Activated naive CD8-positive, alpha-beta T cell treated with anti-CD3 and anti-CD28 coated beads, Interleukin-2, amount 50 U/mL, for 24 hours (primary cell): Measurements from ENCODE around the gene ATPAF2.
A peak's percentile ranks its signal among the peaks of the same experiment; 100 is the strongest.

Experiments used
- ATAC-seq: fragments of 150-1000 bp; cut with Tn5 transposase; one replicate; pipeline ENCODE4 v1.10.0; 2021
- DNase-seq: peaks from one replicate; pipeline ENCODE4 v3.0.0; 2021
- H3K27ac Mint-ChIP-seq: one replicate; pipeline ENCODE4 v1.8.0; 2021; ENCODE audit warnings: mild to moderate bottlenecking, mixed read lengths
- H3K27me3 Mint-ChIP-seq: one replicate; pipeline ENCODE4 v1.8.0; 2021; ENCODE audit warnings: mixed read lengths
- H3K36me3 Mint-ChIP-seq: one replicate; pipeline ENCODE4 v1.8.0; 2021; ENCODE audit warnings: low read depth, mixed read lengths
- H3K4me1 Mint-ChIP-seq: one replicate; pipeline ENCODE4 v1.8.0; 2021; ENCODE audit warnings: mixed read lengths
- H3K4me3 Mint-ChIP-seq: one replicate; pipeline ENCODE4 v1.8.0; 2021; ENCODE audit warnings: mild to moderate bottlenecking, moderate library complexity, mixed read lengths
- H3K9me3 Mint-ChIP-seq: one replicate; pipeline ENCODE4 v1.8.0; 2021; ENCODE audit warnings: mixed read lengths

ATPAF2 gene

GRCh38 chr17:18028114-18028951 is 10.6 kb downstream of the ATPAF2 start:
- Mint-ChIP-seq H3K4me1 (peaks cover 26% of the 10 kb centered on the region), H3K27me3 (no peaks in the 10 kb centered on the region), H3K36me3 (peaks cover 10% of the 10 kb centered on the region), H3K9me3 (no peaks in the 10 kb centered on the region), H3K4me3 (no peak overlapping the region), H3K27ac (no peak overlapping the region)
- no peak for ATAC-seq
- DNase-seq = no peak

GRCh38 chr17:18027280-18027679 is 11.7 kb downstream of the ATPAF2 start:
- DNase-seq (no peak), ATAC-seq (no peak)
- H3K4me1 Mint-ChIP-seq = peaks cover 17% of the 10 kb centered on the region
- H3K27ac Mint-ChIP-seq = no peak overlapping the region
- H3K4me3 Mint-ChIP-seq = no peak overlapping the region
- no peaks in the 10 kb centered on the region for H3K27me3 Mint-ChIP-seq
- H3K36me3 Mint-ChIP-seq = peaks cover 10% of the 10 kb centered on the region
- H3K9me3 Mint-ChIP-seq = no peaks in the 10 kb centered on the region

GRCh38 chr17:18025945-18026776 is 12.8 kb downstream of the ATPAF2 start:
- Mint-ChIP-seq H3K27me3 (no peaks in the 10 kb centered on the region), H3K4me3 (no peak overlapping the region), H3K4me1 (peaks cover 17% of the 10 kb centered on the region), H3K9me3 (no peaks in the 10 kb centered on the region), H3K36me3 (peaks cover 10% of the 10 kb centered on the region), H3K27ac (peak overlapping the region; percentile 82)
- peak; percentile 77 for ATAC-seq
- peak; percentile 14 for DNase-seq

GRCh38 chr17:18025241-18025944 is 13.6 kb downstream of the ATPAF2 start:
- peaks cover 17% of the 10 kb centered on the region for H3K4me1 Mint-ChIP-seq
- H3K4me3 Mint-ChIP-seq = no peak overlapping the region
- peak; percentile 89 for ATAC-seq
- peak overlapping the region; percentile 82 for H3K27ac Mint-ChIP-seq
- H3K27me3 Mint-ChIP-seq = no peaks in the 10 kb centered on the region
- H3K36me3 Mint-ChIP-seq = peaks cover 10% of the 10 kb centered on the region
- no peaks in the 10 kb centered on the region for H3K9me3 Mint-ChIP-seq
- DNase-seq = peak; percentile 26

GRCh38 chr17:18021372-18021771 is 17.6 kb downstream of the ATPAF2 start:
- Mint-ChIP-seq H3K4me1 (peaks cover 13% of the 10 kb centered on the region), H3K9me3 (no peaks in the 10 kb centered on the region), H3K4me3 (no peak overlapping the region), H3K27ac (no peak overlapping the region), H3K27me3 (no peaks in the 10 kb centered on the region), H3K36me3 (peaks cover 4% of the 10 kb centered on the region)
- DNase-seq (no peak), ATAC-seq (no peak)

GRCh38 chr17:18020971-18021370 is 18.0 kb downstream of the ATPAF2 start:
- Mint-ChIP-seq H3K9me3 (no peaks in the 10 kb centered on the region), H3K36me3 (peaks cover 4% of the 10 kb centered on the region), H3K4me1 (peaks cover 9% of the 10 kb centered on the region), H3K27ac (no peak overlapping the region), H3K27me3 (no peaks in the 10 kb centered on the region), H3K4me3 (no peak overlapping the region)
- no peak for DNase-seq
- ATAC-seq = no peak

- H3K4me3 Mint-ChIP-seq = no peak overlapping the region
- ATAC-seq = no peak
- H3K36me3 Mint-ChIP-seq = peaks cover 3% of the 10 kb centered on the region
- H3K4me1 Mint-ChIP-seq = no peaks in the 10 kb centered on the region
- DNase-seq = no peak
- no peaks in the 10 kb centered on the region for H3K27me3 Mint-ChIP-seq
- no peaks in the 10 kb centered on the region for H3K9me3 Mint-ChIP-seq
- no peak overlapping the region for H3K27ac Mint-ChIP-seq
Measured at GRCh38 chr17:18019838-18020154, 19.2 kb downstream of the ATPAF2 start.

- ATAC-seq (no peak), DNase-seq (no peak)
- H3K4me1 Mint-ChIP-seq = no peaks in the 10 kb centered on the region
- H3K27ac Mint-ChIP-seq = no peak overlapping the region
- H3K27me3 Mint-ChIP-seq = no peaks in the 10 kb centered on the region
- H3K36me3 Mint-ChIP-seq = peaks cover 2% of the 10 kb centered on the region
- no peak overlapping the region for H3K4me3 Mint-ChIP-seq
- H3K9me3 Mint-ChIP-seq = no peaks in the 10 kb centered on the region
Measured at GRCh38 chr17:18018411-18018921, 20.5 kb downstream of the ATPAF2 start.

GRCh38 chr17:18017958-18018357 is 21.0 kb downstream of the ATPAF2 start:
- Mint-ChIP-seq H3K9me3 (no peaks in the 10 kb centered on the region), H3K4me3 (no peak overlapping the region), H3K36me3 (peaks cover 2% of the 10 kb centered on the region), H3K27ac (no peak overlapping the region), H3K27me3 (no peaks in the 10 kb centered on the region), H3K4me1 (no peaks in the 10 kb centered on the region)
- DNase-seq (no peak), ATAC-seq (no peak)

GRCh38 chr17:18016426-18016825 is 22.5 kb downstream of the ATPAF2 start:
- Mint-ChIP-seq H3K4me3 (no peak overlapping the region), H3K9me3 (no peaks in the 10 kb centered on the region), H3K27ac (no peak overlapping the region), H3K27me3 (no peaks in the 10 kb centered on the region), H3K36me3 (peaks cover 4% of the 10 kb centered on the region), H3K4me1 (no peaks in the 10 kb centered on the region)
- no peak for DNase-seq
- ATAC-seq = no peak

GRCh38 chr17:18015593-18015992 is 23.4 kb downstream of the ATPAF2 start:
- H3K27me3 Mint-ChIP-seq = no peaks in the 10 kb centered on the region
- H3K9me3 Mint-ChIP-seq = no peaks in the 10 kb centered on the region
- no peaks in the 10 kb centered on the region for H3K4me1 Mint-ChIP-seq
- H3K27ac Mint-ChIP-seq = no peak overlapping the region
- no peak for DNase-seq
- H3K36me3 Mint-ChIP-seq = peaks cover 4% of the 10 kb centered on the region
- no peak for ATAC-seq
- H3K4me3 Mint-ChIP-seq = no peak overlapping the region

- ATAC-seq (no peak), DNase-seq (no peak)
- Mint-ChIP-seq H3K27ac (no peak overlapping the region), H3K9me3 (no peaks in the 10 kb centered on the region), H3K4me3 (no peak overlapping the region), H3K36me3 (peaks cover 6% of the 10 kb centered on the region), H3K4me1 (no peaks in the 10 kb centered on the region), H3K27me3 (no peaks in the 10 kb centered on the region)
Measured at GRCh38 chr17:18014006-18014405, 25.0 kb downstream of the ATPAF2 start.

GRCh38 chr17:18011286-18011685 is 27.7 kb downstream of the ATPAF2 start:
- Mint-ChIP-seq H3K4me1 (no peaks in the 10 kb centered on the region), H3K36me3 (peaks cover 6% of the 10 kb centered on the region), H3K27ac (no peak overlapping the region), H3K4me3 (no peak overlapping the region), H3K27me3 (no peaks in the 10 kb centered on the region), H3K9me3 (no peaks in the 10 kb centered on the region)
- ATAC-seq (no peak), DNase-seq (no peak)

GRCh38 chr17:18009609-18010420 is 29.2 kb downstream of the ATPAF2 start:
- H3K9me3 Mint-ChIP-seq = no peaks in the 10 kb centered on the region
- no peak for ATAC-seq
- H3K4me1 Mint-ChIP-seq = no peaks in the 10 kb centered on the region
- H3K36me3 Mint-ChIP-seq = peaks cover 5% of the 10 kb centered on the region
- H3K27me3 Mint-ChIP-seq = no peaks in the 10 kb centered on the region
- no peak overlapping the region for H3K4me3 Mint-ChIP-seq
- DNase-seq = no peak
- no peak overlapping the region for H3K27ac Mint-ChIP-seq
